Measurements from ENCODE around the gene ITPRIP.

ITPRIP gene

GRCh38 chr10:104279550-104280259 is 58.6 kb downstream of the ITPRIP start:
- DNase-seq = no peak

- peak; percentile 59 for DNase-seq
Observed at GRCh38 chr10:104277785-104278184, 60.5 kb downstream of the ITPRIP start.

DNA sequence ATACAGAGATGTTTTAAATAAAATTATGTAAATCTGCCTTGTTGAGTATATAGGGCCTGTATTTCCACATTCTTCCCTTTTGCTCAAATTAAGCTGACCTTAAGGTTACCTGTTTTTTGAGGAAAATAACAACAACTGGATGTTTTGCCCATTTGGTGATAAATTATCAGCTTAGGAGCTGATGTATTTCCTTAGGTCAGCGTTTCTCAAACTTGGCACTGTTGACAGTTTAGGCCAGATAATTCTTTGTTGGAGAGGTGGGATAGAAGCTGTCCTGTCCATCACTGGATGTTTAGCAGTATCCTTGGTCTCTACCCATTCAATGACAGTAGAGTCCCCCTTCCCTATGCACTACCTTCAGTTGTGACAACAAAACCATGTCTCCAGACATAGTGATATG is 62.1 kb downstream of the ITPRIP start:
- DNase-seq = no peak

DNA sequence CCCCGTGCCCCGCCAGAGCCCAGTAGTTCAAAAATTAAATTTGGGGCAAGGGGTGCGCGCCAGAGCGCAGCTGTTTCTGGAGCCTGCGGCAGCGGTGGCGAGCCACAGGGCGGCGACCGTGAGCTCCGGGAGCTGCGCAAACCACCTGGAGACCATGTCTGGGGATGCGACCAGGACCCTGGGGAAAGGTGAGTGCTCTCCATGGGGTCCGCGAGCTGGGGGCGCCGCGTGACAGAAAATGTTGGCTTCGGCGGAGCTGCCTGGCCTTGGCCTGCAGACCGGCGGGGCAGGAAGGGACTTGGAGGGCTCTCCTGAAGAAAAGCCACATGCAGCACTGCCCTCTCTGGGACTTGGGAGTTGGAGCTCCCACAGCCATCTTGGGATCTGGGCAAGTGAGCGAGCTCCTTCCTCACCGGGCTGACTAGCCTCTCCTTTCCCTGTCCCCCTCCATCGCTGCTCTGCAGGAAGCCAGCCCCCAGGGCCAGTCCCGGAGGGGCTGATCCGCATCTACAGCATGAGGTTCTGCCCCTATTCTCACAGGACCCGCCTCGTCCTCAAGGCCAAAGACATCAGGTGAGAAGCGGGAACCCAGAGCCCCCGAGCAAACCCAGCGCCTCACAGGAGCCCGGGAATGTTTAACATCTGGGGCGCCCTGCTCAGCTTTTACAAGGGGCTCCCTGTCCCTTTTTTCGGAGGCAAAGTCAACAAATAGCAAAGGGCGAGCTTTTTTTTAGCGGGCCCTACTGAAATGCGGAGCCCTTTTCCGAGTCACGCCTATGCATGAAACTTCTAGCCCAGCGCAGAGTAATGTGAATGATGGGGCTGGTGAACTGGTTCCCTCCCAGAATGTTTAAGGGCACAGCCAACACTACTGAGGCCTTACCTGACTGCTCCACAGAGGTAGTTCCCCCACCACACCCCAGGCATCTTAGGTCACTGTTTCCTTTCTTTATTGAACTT is 63.2 kb downstream of the ITPRIP start:
- DNase-seq = no peak

- no peak for DNase-seq
Observed at GRCh38 chr10:104273899-104274575, 64.2 kb downstream of the ITPRIP start.

DNA sequence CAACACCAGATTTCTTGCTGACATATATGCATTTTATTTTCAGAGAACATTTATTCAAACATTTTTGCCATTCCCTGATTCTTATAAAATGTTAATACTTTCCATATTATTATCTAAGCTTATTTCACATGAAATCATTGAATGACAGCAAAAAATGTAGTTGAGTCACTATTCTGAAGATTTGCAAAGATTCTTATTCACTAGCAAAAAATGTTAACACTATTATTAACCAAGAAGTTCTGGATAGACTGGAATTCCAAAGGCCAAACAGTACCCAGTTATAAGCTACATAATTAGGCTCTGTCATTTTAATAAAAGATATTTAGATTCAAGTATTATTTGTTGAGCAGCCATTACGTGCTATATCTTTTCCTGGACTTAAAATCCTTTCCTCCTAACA is 65.0 kb downstream of the ITPRIP start:
- DNase-seq = no peak

DNA sequence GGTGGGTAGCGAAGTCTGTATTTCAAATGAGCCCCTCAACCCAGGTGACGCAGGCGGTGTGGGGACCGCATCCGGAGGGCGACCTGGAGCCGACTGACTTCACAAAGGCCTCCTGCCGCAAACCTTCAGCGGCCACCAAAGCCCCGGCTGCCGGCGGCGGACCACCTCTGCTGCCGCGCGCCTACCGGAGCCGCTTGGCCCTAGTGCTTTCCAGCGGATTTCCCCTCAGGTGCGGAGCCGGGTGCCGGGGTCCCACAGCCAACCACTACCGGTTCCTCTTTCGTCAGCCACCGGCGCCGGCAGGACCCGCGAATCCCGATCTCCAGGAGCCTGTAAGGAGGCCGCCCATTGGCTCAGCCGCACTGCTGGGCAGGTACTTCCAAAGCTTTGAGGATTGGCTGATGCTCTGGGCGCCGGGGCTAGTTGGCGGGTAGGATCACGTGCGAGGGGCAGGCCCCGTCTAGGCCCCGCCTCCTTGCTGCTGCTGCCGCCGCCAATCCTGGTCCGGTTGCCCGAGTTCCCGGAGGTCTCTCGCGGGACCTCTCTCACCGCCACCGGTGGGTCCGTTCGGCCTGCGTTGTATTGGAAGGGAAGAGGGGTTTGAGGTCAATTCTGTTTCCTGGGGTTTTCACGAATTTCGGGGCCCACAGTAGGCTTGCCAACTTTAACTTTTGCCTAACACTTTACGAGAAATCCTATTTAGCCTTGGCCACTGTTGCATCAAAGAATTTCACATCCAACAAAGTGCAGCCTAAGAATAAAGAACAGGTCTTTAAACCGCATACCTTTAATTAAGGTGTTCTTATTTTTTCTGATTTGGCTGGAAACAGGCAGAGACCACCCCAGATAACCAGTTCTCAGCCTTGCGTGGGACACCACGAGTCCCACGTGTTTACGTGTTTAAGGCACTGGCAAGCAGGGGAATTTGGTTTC is 69.3 kb downstream of the ITPRIP start, which contains the start of gene GSTO2:
Gene GSTO2 (plus strand): TSS at position 472 of the 933 bp plus-strand sequence. CDS start 5,732 bp downstream, outside the sequence.
- peak; percentile 80 for DNase-seq

GRCh38 chr10:104268405-104268712 is 69.9 kb downstream of the ITPRIP start:
- no peak for DNase-seq

- no peak for DNase-seq
Observed at GRCh38 chr10:104267721-104268404, 70.4 kb downstream of the ITPRIP start.

DNA sequence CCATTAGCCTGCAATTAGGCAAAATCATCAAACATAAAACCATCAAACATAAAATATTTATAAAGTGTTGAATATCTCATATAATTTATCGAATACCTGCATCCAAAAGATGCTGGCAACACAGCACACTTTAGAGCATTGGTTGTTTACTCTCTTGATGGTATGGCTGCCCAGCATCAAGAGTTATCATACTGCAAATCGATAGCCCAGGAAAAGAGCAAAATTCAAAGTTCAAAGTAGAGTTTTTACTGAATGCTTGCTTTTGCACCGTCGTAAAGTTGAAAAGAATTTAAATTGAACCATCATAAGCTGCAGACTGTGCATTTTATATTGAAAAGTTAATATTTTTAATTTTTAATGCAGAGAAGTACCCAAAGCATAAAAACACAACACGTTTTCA is 73.5 kb downstream of the ITPRIP start:
- no peak for DNase-seq

- no peak for DNase-seq
Observed at GRCh38 chr10:104262055-104262454, 76.2 kb downstream of the ITPRIP start.

DNA sequence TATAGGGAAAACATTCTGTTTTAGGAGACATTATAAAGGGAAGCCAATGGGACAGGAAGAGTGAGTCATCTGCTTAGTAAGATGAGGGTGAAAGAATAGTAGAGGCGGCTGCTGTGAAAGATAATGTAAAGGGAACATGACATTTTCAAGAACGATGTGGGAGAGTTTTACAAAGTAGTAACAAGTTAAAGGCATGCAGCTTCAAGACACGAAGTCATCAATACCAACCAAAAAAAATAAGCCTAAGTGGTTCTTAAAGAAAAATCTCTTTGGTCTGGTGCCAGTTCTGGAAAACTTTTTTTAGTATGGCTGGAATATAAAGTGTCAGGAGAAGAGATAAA is 77.5 kb downstream of the ITPRIP start:
- no peak for DNase-seq

GRCh38 chr10:104259999-104260774 is 78.1 kb downstream of the ITPRIP start:
- DNase-seq = no peak
